HepG2 (cell line): ENCODE results near the gene BRCA1.

ENCODE experiments used
- BRD4 ChIP-seq: sonication (generic); formaldehyde crosslinking; IDR thresholded peaks from 2 replicates; pipeline ENCODE4 v1.4.0; 2020; ENCODE audit warnings: missing genetic modification reagents
- CEBPB ChIP-seq: IDR thresholded peaks from 2 replicates; pipeline ENCODE4 v1.6.1; 2011; ENCODE audit warnings: low read depth, low read length, improper control_type of control experiment, borderline replicate concordance
- ETV5 ChIP-seq: IDR thresholded peaks from 2 replicates; pipeline ENCODE4 v1.6.1; 2018; ENCODE audit warnings: missing biosample characterization, missing genetic modification reagents, inconsistent platforms, borderline replicate concordance
- FOXK1 ChIP-seq: sonication (generic); formaldehyde crosslinking; IDR thresholded peaks from 2 replicates; pipeline ENCODE4 v1.4.0; 2020; ENCODE audit warnings: low read depth, missing genetic modification reagents, borderline replicate concordance
- POLR2AphosphoS5 ChIP-seq: IDR thresholded peaks from 2 replicates; pipeline ENCODE4 v1.6.1; 2012; ENCODE audit warnings: low read depth, low read length
- SIN3A ChIP-seq: IDR thresholded peaks from 2 replicates; pipeline ENCODE4 v1.6.1; 2011; ENCODE audit warnings: low read depth, mild to moderate bottlenecking, control low read depth, low read length, borderline replicate concordance
- TAF1 ChIP-seq: sonication (generic); formaldehyde crosslinking; IDR thresholded peaks from 2 replicates; pipeline ENCODE4 v1.4.0; 2020; ENCODE audit warnings: missing genetic modification reagents
- TEAD2 ChIP-seq: sonication (generic); formaldehyde crosslinking; IDR thresholded peaks from 2 replicates; pipeline ENCODE4 v1.9.0; 2021; ENCODE audit warnings: missing genetic modification reagents
- TGIF2 ChIP-seq: IDR thresholded peaks from 2 replicates; pipeline ENCODE4 v1.6.1; 2016; ENCODE audit warnings: control low read depth, missing compliant biosample characterization
- ZNF720 ChIP-seq: sonication (generic); formaldehyde crosslinking; IDR thresholded peaks from 2 replicates; pipeline ENCODE4 v1.4.0; 2020; ENCODE audit warnings: missing genetic modification reagents
- ZNF777 ChIP-seq: sonication (generic); formaldehyde crosslinking; IDR thresholded peaks from 2 replicates; pipeline ENCODE4 v1.4.0; 2020; ENCODE audit warnings: missing genetic modification reagents
- TF ChIP-seq, protein P1 (sequence below): sonication (generic); formaldehyde crosslinking; IDR thresholded peaks from 2 replicates; pipeline ENCODE4 v1.5.0; 2020; ENCODE audit warnings: mild to moderate bottlenecking, missing genetic modification reagents, moderate library complexity
- TF ChIP-seq, protein P2 (sequence below): sonication (generic); formaldehyde crosslinking; IDR thresholded peaks from 2 replicates; pipeline ENCODE4 v1.8.1; 2022; ENCODE audit warnings: mild to moderate bottlenecking, missing genetic modification reagents

DNA sequence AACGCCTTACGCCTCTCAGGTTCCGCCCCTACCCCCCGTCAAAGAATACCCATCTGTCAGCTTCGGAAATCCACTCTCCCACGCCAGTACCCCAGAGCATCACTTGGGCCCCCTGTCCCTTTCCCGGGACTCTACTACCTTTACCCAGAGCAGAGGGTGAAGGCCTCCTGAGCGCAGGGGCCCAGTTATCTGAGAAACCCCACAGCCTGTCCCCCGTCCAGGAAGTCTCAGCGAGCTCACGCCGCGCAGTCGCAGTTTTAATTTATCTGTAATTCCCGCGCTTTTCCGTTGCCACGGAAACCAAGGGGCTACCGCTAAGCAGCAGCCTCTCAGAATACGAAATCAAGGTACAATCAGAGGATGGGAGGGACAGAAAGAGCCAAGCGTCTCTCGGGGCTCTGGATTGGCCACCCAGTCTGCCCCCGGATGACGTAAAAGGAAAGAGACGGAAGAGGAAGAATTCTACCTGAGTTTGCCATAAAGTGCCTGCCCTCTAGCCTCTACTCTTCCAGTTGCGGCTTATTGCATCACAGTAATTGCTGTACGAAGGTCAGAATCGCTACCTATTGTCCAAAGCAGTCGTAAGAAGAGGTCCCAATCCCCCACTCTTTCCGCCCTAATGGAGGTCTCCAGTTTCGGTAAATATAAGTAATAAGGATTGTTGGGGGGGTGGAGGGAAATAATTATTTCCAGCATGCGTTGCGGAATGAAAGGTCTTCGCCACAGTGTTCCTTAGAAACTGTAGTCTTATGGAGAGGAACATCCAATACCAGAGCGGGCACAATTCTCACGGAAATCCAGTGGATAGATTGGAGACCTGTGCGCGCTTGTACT lies at the start of gene BRCA1:
- TF ChIP-seq, protein P1, sequence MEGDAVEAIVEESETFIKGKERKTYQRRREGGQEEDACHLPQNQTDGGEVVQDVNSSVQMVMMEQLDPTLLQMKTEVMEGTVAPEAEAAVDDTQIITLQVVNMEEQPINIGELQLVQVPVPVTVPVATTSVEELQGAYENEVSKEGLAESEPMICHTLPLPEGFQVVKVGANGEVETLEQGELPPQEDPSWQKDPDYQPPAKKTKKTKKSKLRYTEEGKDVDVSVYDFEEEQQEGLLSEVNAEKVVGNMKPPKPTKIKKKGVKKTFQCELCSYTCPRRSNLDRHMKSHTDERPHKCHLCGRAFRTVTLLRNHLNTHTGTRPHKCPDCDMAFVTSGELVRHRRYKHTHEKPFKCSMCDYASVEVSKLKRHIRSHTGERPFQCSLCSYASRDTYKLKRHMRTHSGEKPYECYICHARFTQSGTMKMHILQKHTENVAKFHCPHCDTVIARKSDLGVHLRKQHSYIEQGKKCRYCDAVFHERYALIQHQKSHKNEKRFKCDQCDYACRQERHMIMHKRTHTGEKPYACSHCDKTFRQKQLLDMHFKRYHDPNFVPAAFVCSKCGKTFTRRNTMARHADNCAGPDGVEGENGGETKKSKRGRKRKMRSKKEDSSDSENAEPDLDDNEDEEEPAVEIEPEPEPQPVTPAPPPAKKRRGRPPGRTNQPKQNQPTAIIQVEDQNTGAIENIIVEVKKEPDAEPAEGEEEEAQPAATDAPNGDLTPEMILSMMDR (CRISPR knock-in tag): peak; percentile 23; the same call in 1 of the 2 replicates
- TF ChIP-seq POLR2AphosphoS5: peak; percentile 91
- TF ChIP-seq TAF1 (CRISPR knock-in tag): peak; percentile 75
- TF ChIP-seq FOXK1: peak; percentile 82; the same call in 1 of the 2 replicates
- peak; percentile 100 for TF ChIP-seq SIN3A
- peak; percentile 100 for TF ChIP-seq CEBPB
- peak; percentile 98 for TF ChIP-seq TGIF2 (CRISPR knock-in tag)
- peak; percentile 62 for TF ChIP-seq ZNF777 (CRISPR knock-in tag)
- peak; percentile 46; the same call in 1 of the 2 replicates for TF ChIP-seq ETV5 (CRISPR knock-in tag)
- no peak for TF ChIP-seq ZNF720 (CRISPR knock-in tag)
- TF ChIP-seq BRD4 (CRISPR knock-in tag): no peak
- TF ChIP-seq TEAD2 (CRISPR knock-in tag): no peak
- TF ChIP-seq, protein P2, sequence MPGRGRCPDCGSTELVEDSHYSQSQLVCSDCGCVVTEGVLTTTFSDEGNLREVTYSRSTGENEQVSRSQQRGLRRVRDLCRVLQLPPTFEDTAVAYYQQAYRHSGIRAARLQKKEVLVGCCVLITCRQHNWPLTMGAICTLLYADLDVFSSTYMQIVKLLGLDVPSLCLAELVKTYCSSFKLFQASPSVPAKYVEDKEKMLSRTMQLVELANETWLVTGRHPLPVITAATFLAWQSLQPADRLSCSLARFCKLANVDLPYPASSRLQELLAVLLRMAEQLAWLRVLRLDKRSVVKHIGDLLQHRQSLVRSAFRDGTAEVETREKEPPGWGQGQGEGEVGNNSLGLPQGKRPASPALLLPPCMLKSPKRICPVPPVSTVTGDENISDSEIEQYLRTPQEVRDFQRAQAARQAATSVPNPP (CRISPR knock-in tag): peak; percentile 81; the same call in 1 of the 2 replicates
